A673 (cell line): ENCODE results near the gene DOCK6. TPM values are rescaled to one million over a fixed set of nuclear protein-coding genes. Genes with fewer than 3 reads are reported as not detected.
A peak's percentile ranks its signal among the peaks of the same experiment; 100 is the strongest.
"Not testable (repeated sequence)": the region's sequence is repeated elsewhere in the genome, so short reads cannot be mapped to it uniquely, and the experiment has no call there.

Experiments
- BruUV-seq: library from RNA; stranded (reverse); fragments of 400-500 nt; replicated peaks from 2 replicates; lab custom pipeline; 2021; lab: Mats Ljungman, UMichigan
- CTCF ChIA-PET: fragments of 300-600 bp; sonication (Branson Sonifier 250); formaldehyde crosslinking; loops from one replicate; lab custom pipeline; 2022; ENCODE audit warnings: antibody characterized with exemption; lab: Charles Lee
- POLR2A ChIA-PET: fragments of 300-600 bp; sonication (Branson Sonifier 250); formaldehyde crosslinking; loops from one replicate; lab custom pipeline; 2022; ENCODE audit warnings: antibody characterized with exemption; ENCODE audit not compliant: low non-redundant PET; lab: Charles Lee
- DNase-seq: peaks from one replicate; pipeline ENCODE4 v3.0.0-alpha.2; 2015; ENCODE audit warnings: low spot score
- H3K27ac ChIP-seq: fragments of 200-600 bp; sonication (generic); 2 replicates; pipeline ENCODE4 v1.5.1; 2016; ENCODE audit warnings: mixed run types, low read depth, mild to moderate bottlenecking, mixed read lengths, antibody characterized with exemption, low read length; ENCODE audit not compliant: poor library complexity, severe bottlenecking
- H3K27me3 ChIP-seq: fragments of 200-600 bp; sonication (generic); replicated peaks from 2 replicates; pipeline ENCODE4 v1.6.1; 2017; ENCODE audit warnings: mixed run types, low read depth, mild to moderate bottlenecking, mixed read lengths, antibody characterized with exemption, low read length; ENCODE audit not compliant: insufficient read depth, poor library complexity
- H3K36me3 ChIP-seq: fragments of 200-600 bp; sonication (generic); 2 replicates; pipeline ENCODE4 v1.6.1; 2016; ENCODE audit warnings: mixed run types, mild to moderate bottlenecking, mixed read lengths, antibody characterized with exemption, low read length; ENCODE audit not compliant: insufficient read depth, poor library complexity, severe bottlenecking
- H3K4me1 ChIP-seq: fragments of 200-600 bp; sonication (generic); 2 replicates; pipeline ENCODE4 v1.6.1; 2017; ENCODE audit warnings: mixed run types, mild to moderate bottlenecking, mixed read lengths, antibody characterized with exemption, low read length; ENCODE audit not compliant: insufficient read depth, poor library complexity, severe bottlenecking
- H3K4me3 ChIP-seq: fragments of 200-600 bp; sonication (generic); 2 replicates; pipeline ENCODE4 v1.5.1; 2016; ENCODE audit warnings: low read depth, mixed run types, mild to moderate bottlenecking, mixed read lengths, low read length; ENCODE audit not compliant: poor library complexity, severe bottlenecking
- H3K9me3 ChIP-seq: fragments of 200-600 bp; sonication (generic); 2 replicates; pipeline ENCODE4 v1.6.1; 2016; ENCODE audit warnings: mixed run types, low read depth, mild to moderate bottlenecking, mixed read lengths, antibody characterized with exemption, low read length; ENCODE audit not compliant: poor library complexity, severe bottlenecking
- CTCF ChIP-seq: fragments of 300-800, 200-600 bp; sonication (generic); conservative IDR thresholded peaks from 2 replicates; pipeline ENCODE4 v1.5.1; 2017; ENCODE audit warnings: low read depth, mild to moderate bottlenecking, antibody characterized with exemption, low read length, moderate library complexity, mixed read lengths
- EZH2 ChIP-seq: fragments of 200-600 bp; sonication (generic); IDR thresholded peaks from 2 replicates; pipeline ENCODE4 v1.6.1; 2017; ENCODE audit warnings: borderline replicate concordance, low read depth, mild to moderate bottlenecking, mixed read lengths, antibody characterized with exemption, low read length; ENCODE audit not compliant: poor library complexity, severe bottlenecking
- intact Hi-C: fragments of 100-400 bp; cut with micrococcal nuclease; formaldehyde crosslinking; loops from one replicate; pipeline ENCODE4 v1.10.0; 2022; ENCODE audit not compliant: unreplicated experiment
- total RNA-seq: library from RNA; stranded (reverse); gene quantifications from 2 replicates; pipeline ENCODE4 v1.2.3, GENCODE V29; 2021

Gene DOCK6
- total RNA-seq, 1 experiment from 2014 or later: 15.6 TPM

- Histone ChIP-seq H3K27me3 (no peaks in the 10 kb centered on the region), H3K9me3 (peaks cover 5% of the 10 kb centered on the region), H3K36me3 (peaks cover 10% of the 10 kb centered on the region), H3K4me1 (no peaks in the 10 kb centered on the region), H3K27ac (no peak overlapping the region), H3K4me3 (no peak overlapping the region)
- TF ChIP-seq CTCF: no peak
- no peak for TF ChIP-seq EZH2
- no peak for DNase-seq
- BruUV-seq: TSS peak; percentile 80
- intact Hi-C loops: no loop called here
- CTCF ChIA-PET: no interaction called here
- POLR2A ChIA-PET: no interaction called here
Observed at GRCh38 chr19:11164296-11164695, 98.0 kb downstream of the DOCK6 start.

- H3K4me1 ChIP-seq, BruUV-seq, POLR2A ChIA-PET, H3K4me3 ChIP-seq, H3K9me3 ChIP-seq, H3K27me3 ChIP-seq, H3K36me3 ChIP-seq, intact Hi-C loops, DNase-seq, H3K27ac ChIP-seq, CTCF ChIA-PET: not testable (repeated sequence)
Observed at GRCh38 chr19:11160440-11160768, 101.9 kb downstream of the DOCK6 start.

DNA sequence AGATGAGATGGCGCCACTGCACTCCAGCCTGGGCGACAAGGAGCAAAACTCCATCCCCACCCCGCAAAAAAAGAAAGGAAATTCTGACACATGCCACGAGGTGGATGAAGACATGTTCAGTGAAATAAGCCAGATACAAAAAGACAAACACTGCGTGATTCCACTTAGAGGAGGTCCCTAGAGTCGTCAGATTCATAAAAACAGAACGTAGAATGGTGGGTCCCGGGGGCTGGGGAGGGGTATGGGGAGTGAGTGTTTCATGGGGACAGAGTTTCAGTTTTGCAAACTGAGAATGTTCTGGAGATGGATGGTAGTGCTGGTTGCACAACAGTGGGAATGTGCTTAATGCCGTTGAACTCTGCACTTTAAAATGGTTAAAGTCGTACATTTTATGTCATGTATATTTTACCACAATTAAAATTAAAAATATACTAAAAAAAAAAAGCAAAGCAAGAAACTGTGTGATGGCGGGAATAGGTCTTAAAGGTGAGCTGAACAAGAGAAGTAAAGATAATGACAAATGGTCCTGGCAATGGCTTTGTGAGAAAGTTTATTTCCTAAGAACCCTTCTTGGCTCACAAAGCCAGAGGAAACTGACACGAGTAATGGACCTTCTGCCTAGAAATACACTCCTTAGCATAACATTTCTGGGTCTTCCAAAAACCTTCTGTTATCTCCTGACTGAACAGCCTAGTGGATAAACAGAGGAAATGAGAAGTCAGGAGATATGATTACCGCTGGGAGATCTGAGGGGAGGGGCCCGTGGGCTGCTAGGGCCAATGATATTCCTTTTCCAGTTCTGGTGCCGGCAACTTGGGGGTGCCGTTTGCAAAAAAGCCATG, 102.5 kb downstream of the DOCK6 start:
- no peak overlapping the region for H3K4me3 ChIP-seq
- TF ChIP-seq EZH2 (no peak), CTCF (no peak)
- peaks cover 3% of the 10 kb centered on the region for H3K36me3 ChIP-seq
- ChIA-PET POLR2A (no interaction called here), CTCF (no interaction called here)
- H3K27ac ChIP-seq: no peak overlapping the region
- H3K27me3 ChIP-seq: no peaks in the 10 kb centered on the region
- intact Hi-C loops: no loop called here
- no peak for DNase-seq
- peaks cover 4% of the 10 kb centered on the region for H3K4me1 ChIP-seq
- peaks cover 5% of the 10 kb centered on the region for H3K9me3 ChIP-seq
- BruUV-seq: no TSS peak
